ENCODE measurements around the gene CCDC93.
A peak's percentile ranks its signal among the peaks of the same experiment; 100 is the strongest.

Gene CCDC93, protein sequence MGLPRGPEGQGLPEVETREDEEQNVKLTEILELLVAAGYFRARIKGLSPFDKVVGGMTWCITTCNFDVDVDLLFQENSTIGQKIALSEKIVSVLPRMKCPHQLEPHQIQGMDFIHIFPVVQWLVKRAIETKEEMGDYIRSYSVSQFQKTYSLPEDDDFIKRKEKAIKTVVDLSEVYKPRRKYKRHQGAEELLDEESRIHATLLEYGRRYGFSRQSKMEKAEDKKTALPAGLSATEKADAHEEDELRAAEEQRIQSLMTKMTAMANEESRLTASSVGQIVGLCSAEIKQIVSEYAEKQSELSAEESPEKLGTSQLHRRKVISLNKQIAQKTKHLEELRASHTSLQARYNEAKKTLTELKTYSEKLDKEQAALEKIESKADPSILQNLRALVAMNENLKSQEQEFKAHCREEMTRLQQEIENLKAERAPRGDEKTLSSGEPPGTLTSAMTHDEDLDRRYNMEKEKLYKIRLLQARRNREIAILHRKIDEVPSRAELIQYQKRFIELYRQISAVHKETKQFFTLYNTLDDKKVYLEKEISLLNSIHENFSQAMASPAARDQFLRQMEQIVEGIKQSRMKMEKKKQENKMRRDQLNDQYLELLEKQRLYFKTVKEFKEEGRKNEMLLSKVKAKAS

GRCh38 chr2:118013724-118014491 is at the start of gene CCDC93:
Gene CCDC93 (minus strand): TSS chr2:118014070. CDS start chr2:118013995, 75 bp downstream.
- peak; percentile 63 to 79 for DNase-seq (ENCODE audit: extremely low read depth in 1 of 2, low read depth in 1 of 2)

DNA sequence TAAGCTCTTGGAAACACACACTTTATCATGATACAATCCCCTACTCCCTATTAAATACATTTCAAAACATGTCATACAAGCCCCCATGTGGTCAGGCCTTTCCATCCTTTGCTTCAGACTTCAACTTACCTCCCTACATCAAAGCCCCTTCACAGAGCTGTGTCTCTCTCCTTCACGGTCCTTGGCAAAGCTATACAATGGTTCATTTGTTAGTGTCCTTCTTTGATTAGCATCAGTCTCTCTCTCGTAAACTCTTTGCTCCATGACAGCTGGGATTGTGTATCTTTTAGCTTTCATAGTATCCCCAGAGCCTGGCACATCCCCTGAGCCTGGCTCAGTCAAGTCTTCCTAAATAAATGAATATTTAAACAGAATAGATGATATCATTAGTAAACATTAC is 48.8 kb upstream of the CCDC93 start:
- DNase-seq (ENCODE audit: extremely low read depth in 1 of 2, low read depth in 1 of 2), result no peak

- DNase-seq (ENCODE audit: extremely low read depth in 1 of 2, low read depth in 1 of 2), result no peak
Observed at GRCh38 chr2:118062048-118062447, 48.2 kb upstream of the CCDC93 start.

DNA sequence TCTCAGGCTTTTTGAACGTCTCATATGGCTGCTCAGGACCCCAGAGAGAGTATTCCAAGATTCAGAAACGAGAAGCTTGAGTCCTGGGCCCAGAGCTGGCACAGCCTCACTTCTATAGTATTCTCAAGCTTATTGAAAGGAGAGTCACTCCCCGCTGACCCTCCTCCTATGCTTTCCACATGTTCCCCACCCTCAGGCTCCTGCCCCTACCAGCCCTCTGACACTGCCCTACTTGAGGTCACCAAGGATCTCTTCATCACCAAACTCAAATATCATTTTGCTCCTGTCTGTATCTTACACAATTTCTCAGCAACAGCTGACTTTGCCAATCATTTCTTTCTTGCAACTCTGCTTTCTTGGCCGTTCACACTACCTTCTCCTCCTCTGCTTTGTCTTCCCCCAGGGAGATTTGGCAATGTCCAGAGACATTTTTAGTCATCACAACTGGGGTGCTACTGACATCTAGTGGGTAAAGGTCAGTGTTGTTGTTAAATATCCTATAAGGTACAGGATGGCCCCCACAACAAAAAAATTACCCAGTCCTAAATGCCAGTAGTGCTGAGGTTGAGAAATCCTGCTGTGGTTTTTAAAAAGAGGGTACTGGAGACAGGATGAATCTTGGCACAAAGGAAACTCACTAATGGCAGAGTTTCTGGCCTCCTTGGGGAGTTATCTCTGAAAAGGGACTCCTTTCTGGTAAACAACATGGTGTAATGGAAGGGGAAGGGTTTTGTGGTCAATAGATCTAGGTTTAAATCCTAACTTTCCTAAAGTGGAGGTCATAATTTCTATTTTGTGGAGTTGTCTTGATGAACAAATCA is 47.5 kb upstream of the CCDC93 start:
- no peak for DNase-seq (ENCODE audit: extremely low read depth in 1 of 2, low read depth in 1 of 2)

DNA sequence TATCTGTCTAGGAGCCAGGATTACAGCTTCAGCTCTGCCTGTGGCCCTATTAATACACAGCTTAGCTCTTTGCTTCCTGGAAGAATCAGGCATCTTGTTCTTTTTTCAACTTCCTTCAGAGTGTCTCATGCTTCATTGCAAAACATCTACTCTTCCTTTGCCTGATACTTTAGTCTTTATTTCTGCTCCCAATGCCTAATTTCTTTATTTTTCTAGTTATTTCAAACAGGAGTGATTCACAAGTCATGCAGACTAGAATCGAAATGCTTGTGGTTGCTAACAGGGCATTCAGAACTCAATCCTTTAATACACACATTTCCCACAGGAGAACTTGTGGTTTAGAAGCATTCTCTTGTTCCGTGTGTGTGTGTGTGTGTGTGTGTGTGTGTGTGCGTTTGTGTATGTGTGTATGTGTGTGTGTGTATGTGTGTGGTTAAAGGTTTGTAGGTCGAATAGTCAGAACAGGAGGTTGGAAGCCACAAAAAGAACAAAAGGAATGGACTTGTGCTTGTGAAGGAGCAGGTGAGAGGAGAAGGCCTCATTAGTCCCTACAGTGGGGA is 46.1 kb upstream of the CCDC93 start:
- no peak for DNase-seq (ENCODE audit: extremely low read depth in 1 of 2, low read depth in 1 of 2)

- no peak for DNase-seq (ENCODE audit: extremely low read depth in 1 of 2, low read depth in 1 of 2)
Observed at GRCh38 chr2:118058951-118059350, 45.1 kb upstream of the CCDC93 start.

- DNase-seq (ENCODE audit: extremely low read depth in 1 of 2, low read depth in 1 of 2), result no peak
Observed at GRCh38 chr2:118056801-118057200, 42.9 kb upstream of the CCDC93 start.

DNA sequence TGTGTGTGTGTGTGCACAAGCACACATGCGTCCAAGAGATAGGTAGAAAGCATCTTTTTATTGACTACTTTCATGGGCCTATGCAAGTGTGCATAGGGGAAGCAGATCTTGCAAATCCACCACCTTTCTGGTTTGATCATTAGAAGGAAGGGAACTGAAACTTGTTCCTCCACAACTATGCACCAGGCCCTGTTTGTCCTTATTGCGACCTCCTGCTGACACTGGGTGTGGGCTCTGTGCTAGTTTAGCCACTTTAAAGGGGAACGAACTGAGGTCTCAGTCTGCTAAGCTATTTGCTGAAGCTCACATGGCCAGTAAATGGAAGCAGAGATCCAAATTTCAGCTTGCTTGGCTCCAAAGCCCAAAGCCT is 42.3 kb upstream of the CCDC93 start:
- no peak for DNase-seq (ENCODE audit: extremely low read depth in 1 of 2, low read depth in 1 of 2)

DNA sequence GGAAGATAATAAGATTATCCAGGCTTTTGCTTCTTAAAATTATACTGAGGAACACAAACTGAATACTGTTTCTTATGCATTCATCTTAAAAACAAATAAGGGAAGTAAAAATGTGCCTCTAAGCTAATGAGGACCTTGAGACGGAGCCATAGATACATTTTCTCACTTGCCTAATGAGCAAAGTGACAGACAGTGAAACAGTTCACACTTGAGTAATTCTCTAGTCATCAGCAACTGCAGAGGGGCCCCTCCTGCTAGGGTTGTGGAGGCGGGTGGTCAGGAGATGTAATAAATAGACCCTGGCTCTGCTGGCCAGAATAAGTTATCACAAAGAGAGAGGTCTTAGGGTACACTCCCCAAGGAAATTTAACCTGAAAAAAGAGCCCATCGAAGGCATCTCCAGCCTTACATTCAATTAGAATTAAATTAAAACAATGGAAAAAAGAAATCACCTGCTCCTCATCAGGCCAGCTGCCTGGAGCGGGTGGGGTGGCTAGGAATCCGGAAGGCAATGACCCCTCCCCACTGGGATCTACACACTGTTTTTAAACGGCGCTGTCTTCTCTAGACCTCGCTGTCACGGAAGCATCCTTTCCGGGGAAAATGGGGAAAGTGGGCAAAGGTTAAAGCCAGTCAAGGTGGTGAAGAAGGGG is 41.8 kb upstream of the CCDC93 start:
- no peak for DNase-seq (ENCODE audit: extremely low read depth in 1 of 2, low read depth in 1 of 2)

- no peak for DNase-seq (ENCODE audit: extremely low read depth in 1 of 2, low read depth in 1 of 2)
Observed at GRCh38 chr2:118054213-118055008, 40.5 kb upstream of the CCDC93 start.

DNA sequence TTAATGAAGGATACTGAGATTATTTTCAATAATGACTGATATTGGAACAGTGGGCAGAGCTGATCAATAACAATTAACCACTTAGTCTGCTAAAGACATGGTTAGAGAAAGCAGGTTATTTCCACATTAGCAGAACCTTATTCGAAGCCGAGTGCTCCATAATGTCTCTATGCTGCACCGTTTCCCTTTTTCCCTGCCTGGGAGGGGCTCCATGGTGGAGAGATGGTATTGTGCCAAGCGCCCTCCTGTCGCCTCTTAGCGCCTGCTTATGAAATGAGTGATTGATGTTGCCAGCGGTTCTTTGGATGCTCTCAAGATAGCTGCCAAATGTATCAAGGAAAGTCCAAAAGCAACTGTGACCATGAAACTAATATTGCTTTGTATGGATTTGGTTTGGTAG is 39.8 kb upstream of the CCDC93 start:
- DNase-seq (ENCODE audit: extremely low read depth in 1 of 2, low read depth in 1 of 2), result no peak

DNA sequence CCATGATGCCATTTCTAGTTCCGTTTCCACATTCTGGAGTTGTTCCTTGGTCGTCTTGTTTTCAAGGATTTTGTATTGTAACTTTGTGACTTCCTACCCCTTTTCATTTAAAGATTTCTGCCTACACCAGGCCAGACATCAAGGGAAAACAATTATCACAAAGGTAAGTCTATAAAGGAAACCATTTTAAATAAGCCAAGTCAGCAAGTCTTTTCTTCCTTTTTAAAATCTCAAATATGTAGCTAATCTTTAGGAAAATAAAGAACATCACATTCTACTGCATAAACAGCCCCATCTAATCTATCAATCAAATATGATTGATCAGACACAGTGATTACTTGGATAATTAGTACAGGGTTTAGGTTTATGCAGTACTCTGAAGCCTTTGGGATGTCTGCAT is 38.6 kb upstream of the CCDC93 start:
- DNase-seq (ENCODE audit: extremely low read depth in 1 of 2, low read depth in 1 of 2), result no peak

DNA sequence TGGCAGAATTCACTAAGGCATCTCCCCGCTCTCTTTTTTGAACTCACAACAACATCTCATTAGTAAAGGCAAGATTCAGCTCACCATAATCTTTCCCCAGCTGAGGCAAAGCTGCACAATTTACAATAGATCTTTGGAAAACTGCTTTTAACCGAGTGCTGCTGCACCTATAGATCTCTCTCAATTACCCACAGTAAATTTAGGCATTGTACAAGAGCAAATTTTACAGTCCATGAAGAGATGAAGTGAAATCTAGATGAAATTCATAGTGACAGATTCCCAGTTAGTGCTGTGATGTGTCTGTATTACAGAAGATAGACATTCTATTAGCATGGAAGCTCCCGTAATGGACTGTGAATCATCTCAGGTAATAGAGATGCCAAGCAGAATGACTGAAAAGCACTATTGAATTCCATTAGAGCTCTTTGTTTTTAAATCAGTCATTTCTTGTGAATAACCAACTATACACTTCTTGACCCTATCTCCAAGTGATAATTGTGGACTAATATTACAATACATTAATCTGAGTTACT is 38.0 kb upstream of the CCDC93 start:
- DNase-seq (ENCODE audit: extremely low read depth in 1 of 2, low read depth in 1 of 2), result no peak

DNA sequence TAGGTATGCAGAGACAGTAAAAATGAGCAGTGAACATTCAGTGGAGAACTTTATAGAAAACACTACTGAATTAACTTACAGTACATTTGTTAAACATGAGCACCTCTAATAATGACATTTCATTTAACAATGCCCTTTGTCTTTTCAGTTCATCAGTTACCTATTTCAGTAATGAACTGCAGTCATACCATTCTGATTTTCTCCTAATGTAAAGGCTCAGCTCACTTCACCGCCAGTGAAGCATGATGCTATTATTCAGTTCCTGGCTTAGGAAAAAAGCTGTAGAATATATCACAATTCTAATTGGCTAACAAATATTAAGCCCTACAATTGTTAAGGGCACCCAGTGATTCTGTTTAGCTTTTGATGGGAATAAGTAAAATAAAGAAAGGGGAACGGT is 37.1 kb upstream of the CCDC93 start:
- no peak for DNase-seq (ENCODE audit: extremely low read depth in 1 of 2, low read depth in 1 of 2)

DNA sequence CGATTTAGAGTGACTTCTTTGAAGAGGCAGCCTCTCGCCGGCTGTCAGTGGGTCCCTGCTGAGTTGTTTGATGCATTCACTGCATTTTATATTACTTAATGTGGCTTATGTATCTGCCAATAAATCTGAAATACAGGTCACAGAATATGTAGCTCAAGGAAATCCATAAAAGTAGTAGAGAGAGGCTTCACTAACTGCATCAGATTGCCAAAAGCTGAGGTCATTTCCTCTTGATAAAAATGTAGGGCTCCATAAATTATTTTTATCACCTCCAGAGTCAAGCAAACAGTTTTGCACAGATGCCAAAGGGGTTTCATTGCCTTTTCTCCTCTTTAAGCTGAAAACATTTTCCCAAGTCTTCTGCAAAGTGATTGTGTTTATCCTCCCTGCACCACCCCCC is 36.5 kb upstream of the CCDC93 start:
- DNase-seq (ENCODE audit: extremely low read depth in 1 of 2, low read depth in 1 of 2), result no peak

DNA sequence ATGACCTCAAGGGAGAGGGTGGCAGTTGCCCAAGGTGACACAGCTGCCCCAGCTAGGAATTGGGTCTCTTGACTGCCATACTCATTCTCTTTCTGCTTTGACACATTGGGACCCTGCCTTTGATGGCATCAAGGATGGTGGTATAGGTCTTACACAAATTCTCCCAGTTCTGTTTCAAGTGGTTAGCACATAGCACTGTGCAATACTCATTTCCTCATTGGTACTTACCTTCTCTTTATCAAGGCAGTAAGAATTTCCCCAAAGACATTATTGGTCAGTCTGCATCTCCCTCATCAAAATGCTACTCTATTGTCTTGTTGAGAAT is 35.9 kb upstream of the CCDC93 start:
- no peak for DNase-seq (ENCODE audit: extremely low read depth in 1 of 2, low read depth in 1 of 2)

- DNase-seq (ENCODE audit: extremely low read depth in 1 of 2, low read depth in 1 of 2), result no peak
Observed at GRCh38 chr2:118049140-118049815, 35.4 kb upstream of the CCDC93 start.

- DNase-seq (ENCODE audit: extremely low read depth in 1 of 2, low read depth in 1 of 2), result no peak
Observed at GRCh38 chr2:118048401-118048800, 34.5 kb upstream of the CCDC93 start.

DNA sequence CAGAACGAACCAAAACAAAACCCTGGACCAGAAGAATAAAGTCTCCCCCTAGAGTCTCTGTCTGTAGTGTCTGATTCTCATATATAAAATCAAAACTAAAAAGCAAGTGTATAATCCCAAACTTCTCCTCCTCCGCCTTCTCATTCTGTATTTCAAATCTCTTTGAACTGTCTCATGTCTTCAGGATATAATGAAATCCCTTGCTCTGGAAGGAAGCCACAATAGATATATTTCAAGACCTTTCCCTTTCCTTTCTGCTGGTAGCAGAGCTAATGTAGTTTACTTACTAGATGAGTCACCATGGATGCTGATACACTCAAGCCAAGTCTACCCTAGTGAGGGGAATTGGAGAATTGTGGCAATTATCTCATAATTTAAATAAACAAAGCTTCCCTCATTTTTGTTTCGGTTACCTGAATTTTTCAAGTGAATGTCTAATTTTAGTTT is 33.5 kb upstream of the CCDC93 start:
- no peak for DNase-seq (ENCODE audit: extremely low read depth in 1 of 2, low read depth in 1 of 2)
